ENCODE data around the gene DISP3. TPM values are rescaled to one million over a fixed set of nuclear protein-coding genes. Genes with fewer than 3 reads are reported as not detected.

Gene DISP3
- total and polyA plus RNA-seq, 2 experiments from 2014 or later = not detected

GRCh38 chr1:11461531-11462137, 17.3 kb upstream of the DISP3 start:
- Histone ChIP-seq H3K4me1 (ENCODE audit: insufficient read depth) (no peaks in the 10 kb centered on the region), H3K36me3 (ENCODE audit: low read depth) (no peaks in the 10 kb centered on the region), H3K79me2 (ENCODE audit: insufficient read depth) (no peaks in the 10 kb centered on the region), H3K9me3 (ENCODE audit: low read depth) (no peaks in the 10 kb centered on the region), H2AFZ (no peak overlapping the region), H3K9me2 (ENCODE audit: insufficient read depth) (no peaks in the 10 kb centered on the region), H3F3A (ENCODE audit: insufficient read depth) (no peaks in the 10 kb centered on the region), H3K27me3 (replicated peaks; ENCODE audit: insufficient read depth) (peaks cover 15% of the 10 kb centered on the region; the same call in 1 of the 2 replicates), H3K9ac (no peak overlapping the region), H3K4me2 (ENCODE audit: unreplicated experiment) (no peak overlapping the region), H3K4me3 (no peak overlapping the region), H4K20me1 (ENCODE audit: insufficient read depth) (no peaks in the 10 kb centered on the region), H3K27ac (no peak overlapping the region)
- in situ Hi-C loops (cut with MboI) = no loop called here
- WGBS, 2 experiments (ENCODE audit: low coverage in 1 of 2, low lambda C conversion rate in 2 of 2, missing lambda C conversion rate in 2 of 2) = 8 to 16% methylated on average over 9 of the region's 9 CpGs
- DNase-seq = no peak
- no peak for TF ChIP-seq EZH2 (IDR thresholded peaks at IDR 0.05; ENCODE audit: insufficient read depth, poor library complexity, severe bottlenecking)
- TF ChIP-seq EZH2phosphoT487 (IDR thresholded peaks at IDR 0.05; ENCODE audit: insufficient read depth, low read depth) = no peak

- DNase-seq = no peak
- Histone ChIP-seq H3K4me2 (ENCODE audit: unreplicated experiment) (no peak overlapping the region), H3K9me2 (ENCODE audit: insufficient read depth) (no peaks in the 10 kb centered on the region), H4K20me1 (ENCODE audit: insufficient read depth) (no peaks in the 10 kb centered on the region), H3K27me3 (replicated peaks; ENCODE audit: insufficient read depth) (peaks cover 15% of the 10 kb centered on the region; the same call in 1 of the 2 replicates), H3K79me2 (ENCODE audit: insufficient read depth) (no peaks in the 10 kb centered on the region), H3K27ac (no peak overlapping the region), H2AFZ (no peak overlapping the region), H3K9ac (no peak overlapping the region), H3K36me3 (ENCODE audit: low read depth) (no peaks in the 10 kb centered on the region), H3K4me1 (ENCODE audit: insufficient read depth) (no peaks in the 10 kb centered on the region), H3K4me3 (no peak overlapping the region), H3K9me3 (ENCODE audit: low read depth) (no peaks in the 10 kb centered on the region), H3F3A (ENCODE audit: insufficient read depth) (no peaks in the 10 kb centered on the region)
- in situ Hi-C loops (cut with MboI) = no loop called here
- no peak for TF ChIP-seq EZH2phosphoT487 (IDR thresholded peaks at IDR 0.05; ENCODE audit: insufficient read depth, low read depth)
- no peak for TF ChIP-seq EZH2 (IDR thresholded peaks at IDR 0.05; ENCODE audit: insufficient read depth, poor library complexity, severe bottlenecking)
- WGBS, 2 experiments (ENCODE audit: low coverage in 1 of 2, low lambda C conversion rate in 2 of 2, missing lambda C conversion rate in 2 of 2) = 22 to 25% methylated on average over 18 to 19 of the region's 19 CpGs
These were observed 16.6 kb upstream of the DISP3 start for GRCh38 chr1:11462224-11462923.

GRCh38 chr1:11463177-11463576, 15.8 kb upstream of the DISP3 start:
- in situ Hi-C loops (cut with MboI) = no loop called here
- no peak for TF ChIP-seq EZH2 (IDR thresholded peaks at IDR 0.05; ENCODE audit: insufficient read depth, poor library complexity, severe bottlenecking)
- TF ChIP-seq EZH2phosphoT487 (IDR thresholded peaks at IDR 0.05; ENCODE audit: insufficient read depth, low read depth) = no peak
- peaks cover 15% of the 10 kb centered on the region; the same call in 1 of the 2 replicates for H3K27me3 ChIP-seq (replicated peaks; ENCODE audit: insufficient read depth)

DNA sequence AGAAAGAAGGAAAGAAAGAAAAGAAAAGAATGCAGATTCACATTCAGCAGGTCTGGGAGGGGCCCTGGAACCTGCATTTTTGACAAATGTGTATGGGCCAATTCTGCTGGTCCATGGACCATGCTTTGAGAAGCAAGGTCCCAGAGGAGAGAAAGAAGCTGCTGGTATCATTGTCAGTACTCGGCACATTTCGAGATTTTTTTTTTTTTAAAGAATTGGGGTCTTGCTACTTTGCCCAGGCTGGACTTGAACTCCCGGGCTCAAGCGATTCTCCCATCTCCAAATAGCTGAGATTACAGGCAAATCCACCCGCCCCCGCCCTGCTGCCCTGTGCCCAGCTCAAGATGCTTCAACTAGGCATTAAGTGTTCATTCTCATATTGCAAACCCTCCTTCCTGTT, 13.6 kb upstream of the DISP3 start:
- Histone ChIP-seq H3K4me2 (ENCODE audit: unreplicated experiment) (no peak overlapping the region), H3K4me1 (ENCODE audit: insufficient read depth) (no peaks in the 10 kb centered on the region), H3F3A (ENCODE audit: insufficient read depth) (no peaks in the 10 kb centered on the region), H2AFZ (no peak overlapping the region), H3K9me3 (ENCODE audit: low read depth) (no peaks in the 10 kb centered on the region), H3K9ac (no peak overlapping the region), H3K79me2 (ENCODE audit: insufficient read depth) (no peaks in the 10 kb centered on the region), H3K36me3 (ENCODE audit: low read depth) (no peaks in the 10 kb centered on the region), H3K9me2 (ENCODE audit: insufficient read depth) (no peaks in the 10 kb centered on the region), H4K20me1 (ENCODE audit: insufficient read depth) (no peaks in the 10 kb centered on the region), H3K27me3 (replicated peaks; ENCODE audit: insufficient read depth) (peaks cover 15% of the 10 kb centered on the region; the same call in 1 of the 2 replicates), H3K27ac (no peak overlapping the region), H3K4me3 (no peak overlapping the region)
- DNase-seq = no peak
- 37 to 48% methylated on average over 4 to 6 of the region's 6 CpGs for WGBS, 2 experiments (ENCODE audit: low coverage in 1 of 2, low lambda C conversion rate in 2 of 2, missing lambda C conversion rate in 2 of 2)
- TF ChIP-seq EZH2phosphoT487 (IDR thresholded peaks at IDR 0.05; ENCODE audit: insufficient read depth, low read depth) = no peak
- no peak for TF ChIP-seq EZH2 (IDR thresholded peaks at IDR 0.05; ENCODE audit: insufficient read depth, poor library complexity, severe bottlenecking)
- in situ Hi-C loops (cut with MboI) = no loop called here

More at GRCh38 chr1:11463177-11463576, 15.8 kb upstream of the DISP3 start:
- H3K4me2 ChIP-seq (ENCODE audit: unreplicated experiment) = no peak overlapping the region
- H3F3A ChIP-seq (ENCODE audit: insufficient read depth) = no peaks in the 10 kb centered on the region
- no peaks in the 10 kb centered on the region for H3K9me2 ChIP-seq (ENCODE audit: insufficient read depth)
- no peak overlapping the region for H3K4me3 ChIP-seq
- DNase-seq = no peak
- H3K27ac ChIP-seq = no peak overlapping the region
- no peaks in the 10 kb centered on the region for H3K79me2 ChIP-seq (ENCODE audit: insufficient read depth)
- no peaks in the 10 kb centered on the region for H3K4me1 ChIP-seq (ENCODE audit: insufficient read depth)
- H2AFZ ChIP-seq = no peak overlapping the region
- no peaks in the 10 kb centered on the region for H3K9me3 ChIP-seq (ENCODE audit: low read depth)
- H3K36me3 ChIP-seq (ENCODE audit: low read depth) = no peaks in the 10 kb centered on the region
- H3K9ac ChIP-seq = no peak overlapping the region
- H4K20me1 ChIP-seq (ENCODE audit: insufficient read depth) = no peaks in the 10 kb centered on the region
- 33% methylated on average over 4 of the region's 4 CpGs for WGBS, 2 experiments (ENCODE audit: low coverage in 1 of 2, low lambda C conversion rate in 2 of 2, missing lambda C conversion rate in 2 of 2)

Data from GM23248 (cell line).